GM21390 (cell line): ENCODE measurements around the gene FER.
A peak's percentile ranks its signal among the peaks of the same experiment; 100 is the strongest.
"Not testable (repeated sequence)": the region's sequence is repeated elsewhere in the genome, so short reads cannot be mapped to it uniquely, and the experiment has no call there.

Experiments
- ATAC-seq: cut with Tn5 transposase; IDR thresholded peaks from one replicate; pipeline ENCODE4 v1.9.1; 2021; ENCODE audit not compliant: unreplicated experiment

Gene FER

DNA sequence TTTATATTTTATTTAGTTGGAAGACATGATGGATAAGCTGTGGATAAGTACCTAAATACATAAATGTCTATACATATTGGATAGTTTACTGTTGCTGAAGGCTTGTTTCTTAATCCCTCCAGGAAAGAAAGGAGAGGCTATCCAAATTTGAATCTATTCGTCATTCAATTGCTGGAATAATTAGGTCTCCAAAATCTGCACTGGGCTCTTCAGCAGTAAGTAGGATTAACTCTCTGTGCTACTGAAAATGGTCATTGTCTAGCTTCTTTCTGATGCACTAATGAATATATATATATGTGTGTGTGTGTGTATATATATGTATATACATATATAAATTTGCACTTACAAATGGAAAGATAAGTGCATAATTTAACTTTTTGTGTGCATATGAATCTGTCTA is 198.3 kb downstream of the FER start:
- ATAC-seq: no peak

DNA sequence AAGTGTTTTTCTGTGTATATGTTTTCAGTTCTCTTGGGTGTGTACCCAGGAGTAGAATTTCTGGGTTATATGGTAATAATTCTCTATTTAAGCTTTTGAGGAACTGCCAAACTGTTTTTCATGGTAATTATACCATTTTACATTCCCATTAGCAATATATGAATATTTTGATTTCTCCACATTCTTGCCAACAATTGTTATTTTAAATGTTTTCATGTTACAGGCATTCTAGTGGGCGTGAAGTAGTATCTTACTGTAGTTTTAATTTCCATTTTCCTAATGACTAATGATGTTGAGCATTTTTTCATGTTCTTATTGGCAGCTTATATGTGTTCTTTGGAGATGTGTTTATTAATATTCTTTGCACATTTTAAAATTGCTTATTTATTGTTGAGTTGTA is 199.5 kb downstream of the FER start:
- no peak for ATAC-seq

DNA sequence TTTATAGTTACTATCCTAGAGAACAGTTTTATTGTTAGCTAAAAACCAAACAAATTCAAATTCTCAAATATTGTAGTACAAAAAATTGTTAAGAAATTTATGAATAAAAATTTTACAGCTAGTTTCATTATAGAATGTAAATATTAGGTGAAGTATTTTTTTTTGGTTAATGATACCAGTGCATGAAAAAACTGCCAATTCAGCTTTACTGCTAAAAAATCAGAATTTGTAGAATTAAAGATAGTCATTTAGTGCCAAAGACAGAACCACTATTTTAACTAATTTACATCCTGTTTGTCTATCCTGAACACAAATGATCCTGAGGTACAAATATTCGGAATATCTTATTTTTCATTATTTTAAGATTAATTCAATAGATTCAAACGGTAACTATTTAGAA is 202.6 kb downstream of the FER start:
- ATAC-seq: no peak

DNA sequence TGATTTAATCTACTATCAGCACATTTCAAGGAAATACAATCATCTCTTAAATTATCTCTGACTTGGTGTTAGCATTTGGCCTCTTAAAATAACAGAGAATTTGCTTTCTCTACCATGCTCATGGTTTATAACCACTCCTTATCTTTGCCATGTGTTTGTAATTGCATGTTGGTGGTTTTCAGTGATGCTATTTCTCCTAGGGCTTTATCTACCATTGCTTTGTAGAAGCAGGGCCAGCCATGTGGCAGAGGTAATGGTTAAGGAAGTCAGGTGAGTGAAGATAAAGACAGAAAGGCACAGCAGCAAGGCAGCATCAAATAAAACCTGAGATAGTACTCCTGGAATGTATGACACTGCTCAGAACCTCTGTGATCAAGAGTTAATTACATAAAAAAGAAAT is 206.2 kb downstream of the FER start:
- ATAC-seq: no peak

DNA sequence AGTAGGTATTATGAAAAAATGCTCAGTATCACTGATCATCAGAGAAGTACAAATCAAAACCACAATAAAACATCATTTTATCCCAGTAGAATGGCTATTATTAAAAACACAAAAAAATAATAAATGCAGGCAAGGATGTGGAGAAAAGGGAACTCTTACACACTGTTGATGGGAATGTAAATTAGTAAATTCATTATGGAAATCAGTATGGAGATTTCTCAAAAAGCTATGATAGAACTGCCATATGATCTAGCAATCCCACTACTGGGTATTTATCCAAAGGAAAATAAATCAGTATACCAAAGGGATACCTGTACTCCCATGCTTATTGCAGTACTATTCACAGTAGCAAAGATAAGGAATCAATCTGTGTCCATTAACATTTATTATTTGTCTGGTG is 209.6 kb downstream of the FER start:
- no peak for ATAC-seq

DNA sequence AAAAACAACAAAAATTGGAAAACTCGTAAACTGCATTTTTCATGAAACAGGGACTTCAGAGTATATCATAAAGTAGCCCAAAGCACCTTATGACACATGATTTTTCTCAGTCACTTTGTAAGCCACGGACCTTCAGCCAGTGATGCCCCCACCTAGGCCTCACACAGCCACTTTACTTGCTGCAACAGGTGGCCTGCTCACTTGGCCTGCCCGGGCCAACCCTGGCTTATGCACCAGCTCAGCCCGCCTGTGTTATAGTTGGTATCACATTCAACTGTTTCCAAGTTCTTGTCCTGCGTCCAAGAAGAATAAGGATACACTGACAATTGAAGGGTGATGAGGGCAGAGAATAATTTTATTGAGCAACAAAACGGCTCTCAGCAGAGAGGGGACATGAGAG is 219.2 kb downstream of the FER start:
- no peak for ATAC-seq

DNA sequence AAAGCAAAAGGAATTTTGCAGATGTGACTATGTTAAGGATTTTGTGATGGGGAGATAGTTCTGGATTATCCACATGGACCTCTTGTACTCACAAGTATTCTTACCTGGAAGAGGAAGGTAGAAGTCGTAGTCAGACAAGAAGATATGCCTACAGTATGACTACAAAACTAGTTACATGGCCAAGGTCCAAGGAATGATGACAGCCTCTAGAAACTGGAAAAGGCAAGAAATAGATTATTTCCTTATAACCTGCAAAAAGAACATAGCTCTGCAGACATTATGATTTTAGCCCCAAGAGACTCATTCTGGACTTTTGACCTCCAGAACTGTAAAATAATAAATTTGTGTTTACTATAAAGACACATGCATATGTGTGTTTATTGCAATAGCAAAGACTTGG is 226.9 kb downstream of the FER start:
- ATAC-seq: no peak

DNA sequence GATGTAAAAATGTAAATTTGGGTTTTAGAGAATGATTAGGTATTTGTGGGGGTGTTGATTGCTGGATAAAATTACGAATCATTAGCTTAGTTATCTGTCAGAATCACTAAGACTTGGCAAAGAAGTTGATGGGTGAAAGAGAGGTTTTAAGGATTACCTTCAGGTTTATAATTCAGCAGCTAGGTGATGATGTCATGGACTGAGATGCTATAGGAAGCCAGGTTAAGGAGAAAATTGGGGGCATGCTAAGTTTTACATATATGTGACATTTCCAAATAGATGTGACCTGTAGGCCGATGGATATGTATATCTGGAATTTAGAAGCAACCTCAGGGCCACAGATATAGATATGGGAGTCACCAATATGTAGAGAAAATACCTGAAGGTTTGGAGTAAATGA is 228.0 kb downstream of the FER start:
- ATAC-seq: no peak

DNA sequence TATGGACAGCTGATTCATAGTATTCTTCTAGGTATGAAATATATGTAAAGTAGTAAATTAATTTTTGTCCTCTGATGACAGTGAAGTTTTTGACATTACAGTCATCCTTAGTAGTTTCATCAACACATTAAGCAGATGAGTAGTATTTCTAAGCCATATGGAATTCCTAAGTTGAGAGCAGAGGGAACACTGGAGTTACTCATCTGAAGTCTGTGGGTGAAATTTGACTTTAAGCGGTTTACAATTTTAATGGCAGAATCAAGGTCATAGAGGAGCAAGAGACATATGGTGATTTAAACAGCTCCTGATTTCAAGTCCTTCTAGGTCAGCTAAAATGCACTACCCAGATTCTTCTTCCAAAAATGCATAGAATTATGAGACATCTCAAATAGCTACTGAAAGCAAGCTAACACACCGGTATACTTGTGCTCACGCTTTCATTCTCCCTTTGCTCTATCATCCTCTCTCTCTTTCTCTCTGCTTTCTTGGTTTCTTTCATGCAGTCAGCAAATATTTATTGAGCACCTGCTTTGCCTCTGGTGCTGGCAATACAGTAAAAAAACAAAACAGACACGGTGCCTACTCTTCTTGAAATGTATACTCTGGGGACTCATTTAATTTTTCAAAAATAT is 235.9 kb downstream of the FER start:
- ATAC-seq: no peak

DNA sequence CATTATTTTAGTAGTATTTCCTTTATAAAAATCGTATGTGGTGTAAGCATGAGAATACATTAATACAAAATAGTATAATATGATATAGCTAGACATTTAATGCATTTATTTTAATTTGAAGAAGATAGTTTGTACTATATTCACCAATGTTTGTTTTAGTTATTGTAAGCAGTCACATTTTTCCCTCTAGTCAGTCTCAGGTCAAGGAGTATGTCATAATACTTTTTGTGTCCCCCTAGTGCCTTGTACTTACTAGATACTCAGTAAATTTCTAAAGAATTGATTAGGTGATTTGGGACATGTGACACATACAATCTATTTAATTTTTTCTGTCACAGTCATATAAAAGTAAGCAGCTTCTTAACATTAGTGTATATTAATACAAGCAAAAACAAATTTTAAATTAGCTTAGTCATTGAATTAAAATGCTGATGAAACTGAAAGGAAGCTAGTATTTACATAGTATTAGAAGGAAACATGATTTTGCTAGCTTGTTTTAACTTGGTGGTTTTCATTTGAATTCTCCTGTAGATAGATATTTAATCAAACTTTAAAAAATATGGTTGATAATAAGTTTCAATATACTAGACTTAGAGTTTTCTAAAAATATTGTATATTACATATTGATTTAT is 242.2 kb downstream of the FER start:
- ATAC-seq: no peak

DNA sequence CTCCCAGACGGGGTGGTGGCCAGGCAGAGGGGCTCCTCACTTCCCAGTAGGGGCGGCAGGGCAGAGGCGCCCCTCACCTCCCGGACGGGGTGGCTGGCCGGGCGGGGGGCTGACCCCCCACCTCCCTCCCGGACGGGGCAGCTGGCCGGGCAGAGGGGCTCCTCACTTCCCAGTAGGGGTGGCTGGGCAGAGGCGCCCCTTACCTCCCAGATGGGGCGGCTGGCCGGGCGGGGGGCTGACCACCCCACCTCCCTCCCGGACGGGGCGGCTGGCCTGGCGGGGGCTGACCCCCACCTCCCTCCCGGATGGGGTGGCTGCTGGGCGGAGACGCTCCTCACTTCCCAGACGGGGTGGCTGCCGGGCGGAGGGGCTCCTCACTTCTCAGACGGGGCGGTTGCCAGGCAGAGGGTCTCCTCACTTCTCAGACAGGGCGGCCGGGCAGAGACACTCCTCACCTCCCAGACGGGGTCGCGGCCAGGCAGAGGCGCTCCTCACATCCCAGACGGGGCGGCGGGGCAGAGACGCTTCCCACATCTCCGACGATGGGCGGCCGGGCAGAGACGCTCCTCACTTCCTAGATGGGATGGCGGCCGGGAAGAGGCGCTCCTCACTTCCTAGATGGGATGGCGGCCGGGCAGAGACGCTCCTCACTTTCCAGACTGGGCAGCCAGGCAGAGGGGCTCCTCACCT is 244.8 kb downstream of the FER start:
- ATAC-seq: not testable (repeated sequence)

DNA sequence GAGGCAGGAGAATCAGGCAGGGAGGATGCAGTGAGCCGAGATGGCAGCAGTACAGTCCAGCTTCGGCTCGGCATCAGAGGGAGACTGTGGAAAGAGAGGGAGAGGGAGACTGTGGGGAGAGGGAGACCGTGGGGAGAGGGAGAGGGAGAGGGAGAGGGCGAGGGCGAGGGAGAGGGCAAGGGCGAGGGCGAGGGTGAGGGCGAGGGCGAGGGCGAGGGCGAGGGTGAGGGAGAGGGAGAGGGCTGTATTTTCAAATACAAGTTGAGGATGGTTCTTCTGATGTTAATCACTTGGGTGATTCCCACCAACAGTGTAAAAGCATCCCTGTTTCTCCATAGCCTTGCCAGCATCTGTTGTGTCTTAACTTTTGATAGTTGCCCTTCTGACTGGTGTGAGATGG is 245.7 kb downstream of the FER start:
- ATAC-seq: not testable (repeated sequence)

DNA sequence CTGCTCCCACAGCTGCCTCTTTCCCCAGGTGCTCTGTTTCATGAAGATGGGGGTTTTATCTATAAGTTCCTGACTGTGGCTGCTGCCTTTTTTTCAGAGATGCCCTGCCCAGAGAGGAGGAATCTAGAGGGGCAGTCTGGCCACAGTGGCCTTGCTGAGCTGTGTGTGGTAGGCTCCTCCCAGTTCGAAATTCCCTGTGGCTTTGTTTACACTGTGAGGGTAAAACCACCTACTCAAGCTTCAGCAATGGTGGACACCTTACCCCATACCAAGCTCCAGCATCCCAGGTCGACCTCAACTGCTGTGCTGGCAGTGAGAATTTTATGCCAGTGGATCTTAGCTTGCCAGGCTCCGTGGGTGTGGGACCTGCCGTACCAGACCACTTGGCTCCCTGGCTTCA is 250.0 kb downstream of the FER start:
- no peak for ATAC-seq

DNA sequence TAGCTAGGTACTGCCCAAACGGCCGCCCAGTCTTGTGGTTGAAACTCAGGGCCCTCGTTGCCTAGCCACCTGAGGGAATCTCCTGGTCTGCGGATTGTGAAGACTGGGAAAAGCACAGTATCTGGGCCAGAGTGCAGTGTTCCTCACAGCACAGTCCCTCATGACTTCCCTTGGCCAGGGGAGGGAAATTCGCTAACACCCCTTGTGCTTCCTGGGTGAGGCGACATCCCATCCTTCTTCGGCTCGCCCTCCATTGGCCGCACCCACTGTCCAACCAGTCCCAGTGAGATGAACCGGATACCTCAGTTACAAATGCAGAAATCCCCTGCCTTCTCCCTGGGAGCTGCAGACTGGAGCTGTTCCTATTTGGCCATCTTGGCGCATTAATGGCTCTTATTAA is 250.5 kb downstream of the FER start:
- no peak for ATAC-seq

DNA sequence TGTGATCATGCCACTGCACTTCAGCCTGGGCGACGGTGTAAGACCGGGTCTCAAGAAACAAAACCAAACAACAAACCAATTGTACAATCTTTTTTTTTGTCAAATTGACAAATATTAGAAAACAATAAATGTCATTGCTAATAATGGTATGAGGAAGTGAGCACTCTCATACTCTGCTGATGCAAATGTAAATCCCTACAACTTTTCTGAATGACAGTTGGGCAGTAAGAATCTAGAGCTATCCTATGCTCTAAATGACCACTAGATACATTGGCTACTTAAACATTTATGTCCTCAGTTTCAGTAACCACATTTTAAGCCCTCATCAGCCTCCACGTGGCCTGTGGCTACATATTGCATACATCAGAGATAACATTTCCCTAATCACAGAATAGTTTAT is 256.2 kb downstream of the FER start:
- peak; percentile 63 for ATAC-seq

DNA sequence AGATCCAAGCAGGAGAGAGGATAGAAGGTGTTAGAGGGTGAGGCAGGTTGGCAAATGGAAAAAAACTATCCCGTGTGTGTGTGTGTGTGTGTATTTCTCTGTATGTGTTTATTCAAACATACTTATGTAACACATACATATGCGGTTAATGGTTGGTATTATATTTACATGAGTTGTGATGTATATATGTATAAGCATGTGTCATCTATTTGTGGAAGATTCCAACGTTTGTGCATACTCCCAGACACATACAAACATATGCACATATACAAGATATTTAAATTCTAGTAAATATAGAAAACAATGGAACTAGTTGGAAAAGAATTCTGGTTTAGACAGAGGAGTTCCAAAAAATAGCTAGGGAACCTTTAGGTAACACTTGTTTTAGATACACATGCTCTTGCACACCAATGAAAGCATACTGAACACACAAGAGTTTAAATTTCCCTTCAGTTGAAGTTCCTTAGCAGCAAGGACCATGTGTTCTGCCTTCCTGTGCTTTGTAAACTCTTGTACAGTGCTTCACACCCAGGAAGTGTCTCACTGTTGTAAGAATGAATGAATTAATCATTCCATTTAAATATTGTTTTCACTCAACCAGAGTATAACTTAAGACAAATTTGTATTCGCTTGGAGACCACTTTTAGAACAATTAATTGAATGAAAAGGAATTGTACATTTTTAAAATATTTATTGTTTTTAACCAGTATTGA is 257.8 kb downstream of the FER start:
- ATAC-seq: no peak

DNA sequence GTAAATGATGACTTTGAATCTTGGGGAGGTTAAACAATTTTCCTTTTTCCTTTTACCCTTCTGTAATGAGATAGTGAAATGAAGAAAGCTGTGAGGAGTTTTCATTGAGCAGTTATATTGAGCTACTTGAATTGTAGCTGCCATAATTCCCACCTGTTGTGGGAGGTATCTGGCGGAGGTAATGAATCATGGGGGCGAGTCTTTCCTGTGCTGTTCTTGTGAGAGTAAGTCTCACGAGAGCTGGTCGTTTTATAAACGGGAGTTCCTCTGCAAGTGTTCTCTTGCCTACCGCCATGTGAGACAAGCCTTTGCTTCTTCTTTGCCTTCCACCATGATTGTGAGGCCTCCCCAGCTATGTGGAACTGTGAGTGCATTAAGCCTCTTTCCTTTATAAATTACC is 258.4 kb downstream of the FER start:
- ATAC-seq: no peak

DNA sequence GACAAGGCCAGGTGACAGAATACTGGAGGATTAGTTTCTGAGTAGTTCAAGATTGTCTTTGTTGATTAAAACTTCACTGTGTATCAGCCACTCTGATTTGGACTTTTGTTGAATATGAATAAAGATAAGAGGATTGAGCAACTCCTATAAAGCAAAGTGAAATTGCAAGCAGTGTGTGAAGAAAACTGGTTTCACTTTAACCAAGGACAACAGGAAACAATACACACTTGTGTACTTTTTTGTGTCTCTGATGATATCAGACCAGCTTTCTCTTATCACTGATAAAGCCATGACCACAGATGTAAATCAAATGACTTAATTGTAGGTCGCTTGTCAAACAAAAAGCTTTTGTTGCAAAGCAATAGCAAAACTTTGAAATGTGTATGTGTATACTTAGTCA is 268.6 kb downstream of the FER start:
- ATAC-seq: peak; percentile 87

DNA sequence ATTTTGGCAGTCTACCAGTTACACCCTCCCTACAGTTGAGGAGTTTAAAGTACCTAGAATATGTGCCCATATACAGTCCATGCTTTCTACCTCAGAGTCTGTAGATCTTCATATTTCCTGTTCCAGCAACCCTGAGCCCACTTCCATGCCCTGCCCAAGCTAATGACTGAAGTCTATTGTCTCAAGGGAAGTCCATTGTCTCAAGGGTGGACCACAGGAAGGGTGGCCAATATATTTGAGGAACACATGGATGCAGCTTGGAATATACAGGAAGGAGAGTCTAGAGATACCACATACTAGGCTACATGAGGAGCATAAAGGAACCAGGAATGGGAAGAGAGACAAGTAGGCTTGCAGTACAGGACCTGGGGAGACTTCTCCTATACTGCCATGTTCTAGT is 274.4 kb downstream of the FER start:
- ATAC-seq: no peak

DNA sequence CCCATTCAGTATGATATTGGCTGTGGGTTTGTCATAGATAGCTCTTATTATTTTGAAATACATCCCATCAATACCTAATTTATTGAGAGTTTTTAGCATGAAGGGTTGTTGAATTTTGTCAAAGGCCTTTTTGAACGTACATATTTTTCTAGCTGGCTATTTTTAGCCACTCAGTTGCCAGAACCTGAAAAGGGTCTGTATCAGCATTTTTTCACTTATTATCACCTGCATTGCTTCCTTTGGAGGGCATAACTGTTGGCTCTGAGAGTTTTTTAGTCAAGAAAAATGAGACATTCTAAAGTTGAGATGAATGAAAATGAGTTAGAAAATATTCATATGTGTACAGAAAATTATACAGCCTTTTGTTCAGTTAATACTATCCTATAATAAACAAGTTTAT is 278.0 kb downstream of the FER start:
- not testable (repeated sequence) for ATAC-seq

DNA sequence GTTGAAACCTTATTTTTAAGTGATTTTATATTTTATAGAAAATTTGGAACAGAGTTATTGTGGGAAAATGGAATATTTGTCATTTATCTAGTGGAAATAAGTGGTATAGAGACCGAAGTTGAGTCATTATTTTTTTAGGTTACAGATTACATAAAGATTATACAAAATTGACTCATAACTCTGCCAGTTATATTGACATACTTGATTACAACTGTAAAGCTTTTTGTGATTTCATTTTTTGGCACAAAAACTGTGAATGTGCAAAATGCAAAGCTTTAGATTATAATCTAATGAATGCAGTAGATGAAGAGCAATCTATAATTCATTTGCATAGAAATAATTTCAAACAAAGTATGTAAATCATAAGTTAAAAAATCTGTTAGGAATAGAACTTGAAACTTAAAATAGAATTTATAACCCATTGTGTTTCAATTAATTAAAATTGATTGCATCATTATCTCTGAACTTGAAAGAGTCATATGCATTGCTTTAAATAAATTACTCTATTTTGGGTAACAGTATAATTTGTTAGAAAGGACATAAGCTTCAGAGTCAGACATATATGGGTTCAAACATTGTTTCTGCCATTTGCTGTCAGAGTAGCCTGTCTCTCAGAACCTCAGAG is 280.4 kb downstream of the FER start:
- ATAC-seq: no peak
